GM12878 (cell line): ENCODE data around the gene HOTAIR. TPM values are rescaled to one million over a fixed set of nuclear protein-coding genes. Genes with fewer than 3 reads are reported as not detected.

Source experiments
- ATAC-seq: fragments of 200-7000 bp; cut with Tn5 transposase; 3 replicates; pipeline ENCODE4 v1.9.1; 2020; ENCODE audit warnings: mild to moderate bottlenecking, moderate library complexity
- BruUV-seq: library from RNA; stranded (reverse); fragments of 400-500 nt; replicated peaks from 2 replicates; lab custom pipeline; 2021; lab: Mats Ljungman, UMichigan
- CTCF ChIA-PET: fragments of 300-600 bp; sonication (Branson Sonifier 250); formaldehyde crosslinking; extraction: SDS; loops from one replicate; lab custom pipeline; 2021; ENCODE audit warnings: inconsistent platforms; lab: Yijun Ruan, JAX
- POLR2A ChIA-PET: fragments of 350-600 bp; formaldehyde crosslinking; extraction: SDS; loops from one replicate; lab custom pipeline; 2021; ENCODE audit warnings: inconsistent platforms; lab: Charles Lee
- RAD21 ChIA-PET: fragments of 300-600 bp; sonication (Branson Sonifier 250); formaldehyde crosslinking; loops from one replicate; lab custom pipeline; 2023; ENCODE audit warnings: antibody characterized with exemption; ENCODE audit not compliant: unreplicated experiment; lab: Charles Lee
- SMC1A ChIA-PET: fragments of 300-600 bp; sonication (Branson Sonifier 250); formaldehyde crosslinking; loops from one replicate; lab custom pipeline; 2023; ENCODE audit not compliant: unreplicated experiment, uncharacterized antibody; lab: Charles Lee
- DNase-seq: peaks from one replicate; pipeline ENCODE4 v3.0.0-alpha.2; 2011; ENCODE audit warnings: low read depth, low spot score
- FAIRE-seq: peaks from 3 replicates; lab custom pipeline; 2011; peaks lifted over from hg19 to GRCh38; lab: Jason Lieb, UNC
- H2AFZ ChIP-seq: 2 replicates; pipeline ENCODE4 v1.6.0; 2011; ENCODE audit warnings: low read depth, low read length, control low read depth; ENCODE audit not compliant: control insufficient read depth
- H3K27ac ChIP-seq: 2 replicates; pipeline ENCODE4 v1.5.1; 2011; ENCODE audit warnings: control low read depth; ENCODE audit not compliant: control insufficient read depth, insufficient read depth
- H3K27me3 ChIP-seq, 2 experiments: replicated peaks in 1 of 2; 2 replicates each; pipeline versions ENCODE4 v1.6.0 to v1.6.1; 2011; ENCODE audit warnings: low read length in 1 of 2; ENCODE audit not compliant: control insufficient read depth in 2 of 2, insufficient read depth in 2 of 2
- H3K36me3 ChIP-seq, 2 experiments: 2 replicates each; pipeline ENCODE4 v1.5.1; 2011; ENCODE audit warnings: low read length in 1 of 2; ENCODE audit not compliant: control insufficient read depth in 2 of 2, insufficient read depth in 2 of 2
- H3K4me1 ChIP-seq: 2 replicates; pipeline ENCODE4 v1.6.1; 2011; ENCODE audit warnings: mild to moderate bottlenecking, low read length, moderate library complexity, mixed read lengths; ENCODE audit not compliant: control insufficient read depth, insufficient read depth
- H3K4me2 ChIP-seq: 2 replicates; pipeline ENCODE4 v1.6.0; 2011; ENCODE audit warnings: control low read depth; ENCODE audit not compliant: control insufficient read depth, insufficient read depth
- H3K4me3 ChIP-seq: fragments of 200-600 bp; sonication (generic); 2 replicates; pipeline ENCODE4 v1.5.1; 2016
- H3K79me2 ChIP-seq: 2 replicates; pipeline ENCODE4 v1.6.0; 2011; ENCODE audit warnings: low read length; ENCODE audit not compliant: control insufficient read depth, insufficient read depth
- H3K9ac ChIP-seq: 2 replicates; pipeline ENCODE4 v1.8.0; 2011; ENCODE audit warnings: low read length, control low read depth, mixed read lengths; ENCODE audit not compliant: control insufficient read depth, insufficient read depth
- H3K9me3 ChIP-seq: replicated peaks from 3 replicates; pipeline ENCODE4 v1.5.1; 2011; ENCODE audit warnings: mild to moderate bottlenecking, low read length; ENCODE audit not compliant: control insufficient read depth, insufficient read depth
- H4K20me1 ChIP-seq: 2 replicates; pipeline ENCODE4 v1.6.0; 2011; ENCODE audit not compliant: control insufficient read depth, insufficient read depth
- CBFB ChIP-seq: IDR thresholded peaks from 2 replicates; pipeline ENCODE4 v1.6.1; 2016; ENCODE audit warnings: antibody characterized with exemption, low read depth
- EED ChIP-seq: sonication (generic); IDR thresholded peaks from 2 replicates; pipeline ENCODE4 v1.6.1; 2016; ENCODE audit warnings: antibody characterized with exemption, low read depth
- HCFC1 ChIP-seq: fragments of 150-350 bp; IDR thresholded peaks from 2 replicates; pipeline ENCODE4 v1.6.1; 2014; ENCODE audit warnings: low read length
- NFXL1 ChIP-seq: fragments of 450-650 bp; IDR thresholded peaks from 2 replicates; pipeline ENCODE4 v1.6.1; 2017; ENCODE audit warnings: antibody characterized with exemption, mild to moderate bottlenecking, borderline replicate concordance
- NR2F1 ChIP-seq: fragments of 450-650 bp; conservative IDR thresholded peaks from 2 replicates; pipeline ENCODE4 v1.6.1; 2017; ENCODE audit warnings: mild to moderate bottlenecking
- NRF1 ChIP-seq: conservative IDR thresholded peaks from 2 replicates; pipeline ENCODE4 v1.6.1; 2011; ENCODE audit warnings: mild to moderate bottlenecking, low read depth, low read length, improper control_type of control experiment
- REST ChIP-seq: IDR thresholded peaks from 2 replicates; pipeline ENCODE4 v1.6.1; 2012; ENCODE audit warnings: mild to moderate bottlenecking, low read depth, low read length
- SUPT20H ChIP-seq: IDR thresholded peaks from 2 replicates; pipeline ENCODE4 v1.6.1; 2011; ENCODE audit warnings: low read depth, mild to moderate bottlenecking, low read length, moderate library complexity, borderline replicate concordance; ENCODE audit not compliant: control insufficient read depth
- TBL1XR1 ChIP-seq: IDR thresholded peaks from 2 replicates; pipeline ENCODE4 v1.6.1; 2012; ENCODE audit warnings: low read depth, low read length, improper control_type of control experiment
- ZNF622 ChIP-seq: fragments of 450-650 bp; IDR thresholded peaks from 2 replicates; pipeline ENCODE4 v1.6.1; 2017; ENCODE audit warnings: mild to moderate bottlenecking, inconsistent platforms
- WGBS: methylation state at CpG from one replicate; pipeline ENCODE4 v1.1.6; 2016; ENCODE audit warnings: low lambda C conversion rate; ENCODE audit not compliant: insufficient replicate concordance, insufficient coverage; ENCODE audit errors: missing lambda C conversion rate; 5-methylcytosine and 5-hydroxymethylcytosine counted together
- in situ Hi-C: fragments of 300-500 bp; cut with MboI; formaldehyde crosslinking; loops from 9 replicates; pipeline ENCODE4 v1.14.3; 2018; ENCODE audit warnings: mixed read lengths
- intact Hi-C: fragments of 100-400 bp; cut with micrococcal nuclease; formaldehyde crosslinking; loops from one replicate; pipeline ENCODE4 v1.14.2; 2022; ENCODE audit not compliant: unreplicated experiment
- polyA plus RNA-seq, 11 experiments: library from polyadenylated mRNA; depleted of rRNA in 4 of 11; unstranded in 6 of 11; stranded (reverse) in 5 of 11; fragments of >200 nt; fragmentation: Nextera tagmentation in 4 of 11; fragmentation: Illumina TruSeq in 1 of 11; extraction: Ambion mirVana in 4 of 11; extraction: Trizol in 1 of 11; gene quantifications; 1 replicate in 1 of 11; 2 replicates in 10 of 11; pipeline versions ENCODE4 v1.2.1 to v1.2.3, GENCODE V29; 2011 to 2016; ENCODE audit warnings: inconsistent platforms in 2 of 11, missing spikeins in 2 of 11, low read depth in 1 of 11
- total RNA-seq, 4 experiments: library from RNA; depleted of rRNA in 3 of 4; stranded (reverse); fragments of >200 nt in 3 of 4; fragmentation: Illumina TruSeq in 1 of 4; extraction: Trizol in 1 of 4; gene quantifications; 2 replicates each; pipeline versions ENCODE4 v1.2.1 to v1.2.3, GENCODE V29; 2013 to 2021
- TF ChIP-seq, protein P1 (sequence below): fragments of 450-650 bp; IDR thresholded peaks from 2 replicates; pipeline ENCODE4 v1.6.1; 2017; ENCODE audit warnings: mild to moderate bottlenecking, low read depth, inconsistent platforms; ENCODE audit not compliant: poor library complexity, severe bottlenecking
- TF ChIP-seq, protein P2 (sequence below): IDR thresholded peaks from 2 replicates; pipeline ENCODE4 v1.6.1; 2012; ENCODE audit warnings: low read length, inconsistent platforms

Gene HOTAIR
- total and polyA plus RNA-seq, 10 of the 15 experiments (the other 5 are each of a cell fraction or from before 2014, with no cell fraction given), result not detected

DNA sequence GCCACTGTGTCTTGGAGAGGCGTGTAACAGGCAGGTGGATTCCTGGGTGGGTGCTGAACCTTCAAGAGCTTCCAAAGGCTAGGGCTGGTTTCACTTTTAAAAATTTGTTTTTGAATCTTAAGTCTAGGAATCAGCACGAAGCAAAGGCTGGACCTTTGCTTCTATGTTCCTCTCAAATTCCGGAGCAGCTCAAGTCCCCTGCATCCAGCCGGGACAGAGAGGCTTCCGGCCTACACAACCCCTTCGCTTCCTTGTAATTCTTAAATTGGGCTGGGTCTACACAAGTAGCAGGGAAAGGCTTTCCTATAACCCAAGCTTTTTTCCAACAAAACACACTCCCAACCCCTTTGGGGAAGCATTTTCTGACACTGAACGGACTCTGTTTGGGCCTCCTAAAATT is 11.7 kb downstream of the HOTAIR start:
- intact Hi-C loops, result no loop called here
- CTCF ChIA-PET, result interaction anchor here (0.8 to 0.9 kb wide), 2 partner anchors 240 to 245 kb away, joined by 3 read pairs; no protein-coding TSS in a partner anchor

More for the DNA sequence above, 11.7 kb downstream of the HOTAIR start:
- in situ Hi-C loops, result no loop called here
- no peak overlapping the region for H3K9ac ChIP-seq
- ATAC-seq, result no peak
- RAD21 ChIA-PET, result no interaction called here
- H3K4me3 ChIP-seq, result no peak overlapping the region
- 44% methylated on average over 7 of the region's 7 CpGs for WGBS
- TF ChIP-seq NR2F1 (no peak), NRF1 (no peak), SUPT20H (no peak), HCFC1 (no peak), NFXL1 (no peak), ZNF622 (no peak), TBL1XR1 (no peak), EED (no peak), CBFB (no peak), REST (no peak)
- TF ChIP-seq, protein P1, sequence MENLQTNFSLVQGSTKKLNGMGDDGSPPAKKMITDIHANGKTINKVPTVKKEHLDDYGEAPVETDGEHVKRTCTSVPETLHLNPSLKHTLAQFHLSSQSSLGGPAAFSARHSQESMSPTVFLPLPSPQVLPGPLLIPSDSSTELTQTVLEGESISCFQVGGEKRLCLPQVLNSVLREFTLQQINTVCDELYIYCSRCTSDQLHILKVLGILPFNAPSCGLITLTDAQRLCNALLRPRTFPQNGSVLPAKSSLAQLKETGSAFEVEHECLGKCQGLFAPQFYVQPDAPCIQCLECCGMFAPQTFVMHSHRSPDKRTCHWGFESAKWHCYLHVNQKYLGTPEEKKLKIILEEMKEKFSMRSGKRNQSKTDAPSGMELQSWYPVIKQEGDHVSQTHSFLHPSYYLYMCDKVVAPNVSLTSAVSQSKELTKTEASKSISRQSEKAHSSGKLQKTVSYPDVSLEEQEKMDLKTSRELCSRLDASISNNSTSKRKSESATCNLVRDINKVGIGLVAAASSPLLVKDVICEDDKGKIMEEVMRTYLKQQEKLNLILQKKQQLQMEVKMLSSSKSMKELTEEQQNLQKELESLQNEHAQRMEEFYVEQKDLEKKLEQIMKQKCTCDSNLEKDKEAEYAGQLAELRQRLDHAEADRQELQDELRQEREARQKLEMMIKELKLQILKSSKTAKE, result no peak
- TF ChIP-seq, protein P2, sequence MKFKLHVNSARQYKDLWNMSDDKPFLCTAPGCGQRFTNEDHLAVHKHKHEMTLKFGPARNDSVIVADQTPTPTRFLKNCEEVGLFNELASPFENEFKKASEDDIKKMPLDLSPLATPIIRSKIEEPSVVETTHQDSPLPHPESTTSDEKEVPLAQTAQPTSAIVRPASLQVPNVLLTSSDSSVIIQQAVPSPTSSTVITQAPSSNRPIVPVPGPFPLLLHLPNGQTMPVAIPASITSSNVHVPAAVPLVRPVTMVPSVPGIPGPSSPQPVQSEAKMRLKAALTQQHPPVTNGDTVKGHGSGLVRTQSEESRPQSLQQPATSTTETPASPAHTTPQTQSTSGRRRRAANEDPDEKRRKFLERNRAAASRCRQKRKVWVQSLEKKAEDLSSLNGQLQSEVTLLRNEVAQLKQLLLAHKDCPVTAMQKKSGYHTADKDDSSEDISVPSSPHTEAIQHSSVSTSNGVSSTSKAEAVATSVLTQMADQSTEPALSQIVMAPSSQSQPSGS, result no peak
- TF ChIP-seq, all 136 proteins: peak for 0
- Histone ChIP-seq H4K20me1 (no peaks in the 10 kb centered on the region; the same call in 1 of the 2 replicates), H3K4me1 (no peaks in the 10 kb centered on the region), H2AFZ (no peak overlapping the region), H3K27me3 (peaks cover 32 to 67% of the 10 kb centered on the region in 2 experiments), H3K4me2 (no peak overlapping the region), H3K36me3 (no peaks in the 10 kb centered on the region), H3K79me2 (no peaks in the 10 kb centered on the region), H3K27ac (no peak overlapping the region), H3K9me3 (no peaks in the 10 kb centered on the region)
- no peak for DNase-seq
- POLR2A ChIA-PET, result no interaction called here
- no TSS peak for BruUV-seq
- SMC1A ChIA-PET, result no interaction called here
- no peak for FAIRE-seq
